DMS153 treated with DMSO at 0.1 percent for 48 hours (cell line): ENCODE data around the gene HEMK1.

Source experiments
- DNase-seq: peaks from one replicate; lab custom pipeline; 2025; ENCODE audit not compliant: unreplicated experiment; lab: John Stamatoyannopoulos, UW

Gene HEMK1

GRCh38 chr3:50572801-50573371 is 3.6 kb downstream of the HEMK1 start:
- no peak for DNase-seq

- no peak for DNase-seq
These were observed 4.5 kb downstream of the HEMK1 start for GRCh38 chr3:50573566-50574443.

GRCh38 chr3:50574444-50574831 is 5.1 kb downstream of the HEMK1 start:
- DNase-seq: no peak

GRCh38 chr3:50575372-50575771 is 6.0 kb downstream of the HEMK1 start:
- DNase-seq: no peak

GRCh38 chr3:50577348-50577747 is 8.0 kb downstream of the HEMK1 start:
- DNase-seq: no peak

DNA sequence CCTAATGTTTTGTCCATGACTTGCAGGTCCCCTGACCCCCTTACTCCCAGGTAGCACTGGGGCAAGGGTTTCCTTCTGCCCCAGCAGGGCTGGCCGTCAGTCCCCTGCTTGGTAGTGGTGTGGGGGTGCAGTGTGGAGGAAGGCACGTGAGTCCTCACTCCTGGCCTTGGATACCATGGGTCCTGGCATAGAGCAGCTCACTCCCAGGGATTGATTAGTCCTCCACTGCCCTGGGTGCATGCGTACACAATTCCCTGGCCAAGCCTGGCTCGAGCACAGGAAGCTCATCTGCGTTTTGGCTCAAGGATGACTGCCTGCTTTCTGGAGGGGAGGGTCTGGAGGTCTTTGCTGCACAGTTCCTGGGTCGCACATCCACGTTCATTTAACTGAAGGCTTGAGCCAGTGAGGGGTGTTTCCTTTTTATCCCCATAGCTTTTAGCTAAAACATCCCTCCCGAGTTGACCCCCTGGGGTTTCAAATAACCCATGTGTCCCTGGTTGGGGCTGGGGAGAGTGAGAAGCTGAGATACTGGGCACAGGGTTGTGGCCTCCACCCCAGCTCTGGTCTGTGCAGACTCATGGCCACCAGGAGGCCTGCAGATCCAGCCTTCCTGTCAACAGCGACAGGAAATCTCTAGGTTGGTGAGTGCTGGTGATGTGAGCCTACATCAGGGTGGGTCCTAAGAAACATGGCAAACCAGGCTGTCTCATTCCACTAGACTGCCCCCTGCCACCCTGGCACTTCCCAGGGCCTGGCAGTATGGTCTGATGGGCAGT is 11.5 kb downstream of the HEMK1 start:
- DNase-seq: no peak

DNA sequence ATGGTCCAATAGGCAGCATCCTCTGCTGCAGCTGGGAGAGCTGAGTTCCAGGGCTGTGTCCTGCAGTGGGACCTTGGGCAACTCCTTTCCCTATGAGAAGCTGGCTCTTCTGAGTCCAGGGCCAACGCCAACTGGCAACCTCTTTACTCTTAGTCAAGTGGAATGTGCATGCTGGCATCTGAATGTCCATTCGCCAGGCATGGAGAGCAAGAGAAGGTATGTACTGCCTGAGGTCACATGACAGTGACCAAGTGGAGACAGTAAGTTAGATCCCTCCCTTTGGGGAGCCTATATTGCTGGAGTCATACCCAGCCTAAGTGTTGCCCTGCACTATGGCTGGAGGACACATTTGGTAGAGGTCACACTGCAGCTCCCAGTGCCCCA is 12.1 kb downstream of the HEMK1 start:
- no peak for DNase-seq

GRCh38 chr3:50582083-50582482 is 12.8 kb downstream of the HEMK1 start:
- no peak for DNase-seq

DNA sequence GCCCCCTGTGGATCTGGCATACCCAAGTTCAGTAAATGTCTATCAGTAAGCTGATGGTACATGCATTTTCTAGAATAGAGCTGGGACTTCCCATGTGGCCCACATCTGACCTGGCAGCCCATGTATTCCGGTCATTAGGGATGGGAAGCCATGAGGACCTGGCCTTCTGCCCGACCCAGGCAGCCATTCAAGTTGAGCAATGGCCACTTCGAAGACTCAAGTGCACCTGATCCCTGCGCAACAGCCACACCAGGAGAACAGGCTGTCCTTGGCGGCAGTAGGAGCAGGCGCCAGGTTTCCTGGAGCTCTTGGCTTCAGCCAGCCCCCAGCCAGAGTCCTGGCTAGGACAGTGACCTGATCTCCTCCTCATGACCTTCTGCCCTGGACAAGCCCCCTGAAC is 14.6 kb downstream of the HEMK1 start:
- no peak for DNase-seq

GRCh38 chr3:50584391-50584790 is 15.1 kb downstream of the HEMK1 start:
- no peak for DNase-seq

DNA sequence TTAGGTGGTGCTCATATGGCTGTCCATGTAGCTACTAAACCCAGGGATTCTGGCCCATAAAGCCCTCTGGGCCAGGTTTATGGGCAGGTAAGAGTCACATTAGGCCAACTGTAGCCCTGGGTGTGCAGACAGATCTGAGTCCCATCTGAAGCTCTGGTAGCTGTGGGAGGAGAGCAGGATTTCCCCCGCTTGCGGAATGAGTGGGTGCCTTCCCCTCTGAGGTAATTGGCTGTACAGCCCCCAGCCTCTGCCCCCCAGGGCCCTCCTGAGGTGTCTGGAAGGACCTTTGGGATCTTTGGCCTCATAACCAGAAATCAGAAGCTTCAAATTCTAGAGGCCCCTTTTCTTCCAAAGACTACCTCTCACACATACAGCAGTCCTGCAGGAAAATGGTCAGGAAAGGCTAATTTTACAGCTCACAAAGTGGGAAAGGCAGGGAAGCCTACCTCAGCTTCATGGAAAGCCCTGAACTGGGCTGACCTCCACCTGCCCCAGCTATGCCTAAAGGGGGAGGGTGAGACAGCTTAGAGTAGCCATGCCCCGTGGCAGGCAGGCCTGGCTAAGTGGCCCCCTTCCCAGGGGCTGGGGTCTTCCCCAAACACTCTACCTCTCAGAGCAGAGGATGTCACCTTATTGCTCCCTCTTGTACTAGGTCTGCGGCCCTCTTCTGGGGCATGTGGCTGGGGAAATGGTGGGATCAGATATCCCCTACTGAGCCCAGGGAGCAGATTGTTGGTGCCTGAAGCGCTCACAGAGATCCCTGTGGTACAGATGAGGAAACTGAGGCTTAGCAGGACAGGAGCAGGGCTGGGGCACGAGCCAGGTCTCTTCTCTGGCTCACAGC is 16.8 kb downstream of the HEMK1 start:
- no peak for DNase-seq

GRCh38 chr3:50586763-50587070 is 17.4 kb downstream of the HEMK1 start:
- no peak for DNase-seq

DNA sequence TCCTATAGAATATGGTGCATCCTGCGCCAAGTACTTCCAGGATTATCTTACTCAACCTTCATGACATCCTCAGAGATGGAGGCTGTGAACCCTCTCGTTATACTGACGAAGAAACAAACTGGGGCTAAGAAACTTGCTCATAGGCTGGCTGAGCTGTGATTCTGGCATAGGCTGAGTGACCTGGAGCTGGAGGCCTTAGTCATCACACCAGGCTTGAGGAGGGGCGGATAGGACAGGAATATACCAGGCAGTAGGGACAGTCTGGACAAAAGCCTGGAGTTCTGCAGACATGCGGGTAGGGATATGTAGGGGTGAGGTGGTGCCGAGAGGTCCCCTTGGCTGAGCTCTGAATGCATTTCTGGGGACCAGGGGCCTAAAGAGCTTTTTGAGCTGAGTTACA is 18.1 kb downstream of the HEMK1 start:
- no peak for DNase-seq

DNA sequence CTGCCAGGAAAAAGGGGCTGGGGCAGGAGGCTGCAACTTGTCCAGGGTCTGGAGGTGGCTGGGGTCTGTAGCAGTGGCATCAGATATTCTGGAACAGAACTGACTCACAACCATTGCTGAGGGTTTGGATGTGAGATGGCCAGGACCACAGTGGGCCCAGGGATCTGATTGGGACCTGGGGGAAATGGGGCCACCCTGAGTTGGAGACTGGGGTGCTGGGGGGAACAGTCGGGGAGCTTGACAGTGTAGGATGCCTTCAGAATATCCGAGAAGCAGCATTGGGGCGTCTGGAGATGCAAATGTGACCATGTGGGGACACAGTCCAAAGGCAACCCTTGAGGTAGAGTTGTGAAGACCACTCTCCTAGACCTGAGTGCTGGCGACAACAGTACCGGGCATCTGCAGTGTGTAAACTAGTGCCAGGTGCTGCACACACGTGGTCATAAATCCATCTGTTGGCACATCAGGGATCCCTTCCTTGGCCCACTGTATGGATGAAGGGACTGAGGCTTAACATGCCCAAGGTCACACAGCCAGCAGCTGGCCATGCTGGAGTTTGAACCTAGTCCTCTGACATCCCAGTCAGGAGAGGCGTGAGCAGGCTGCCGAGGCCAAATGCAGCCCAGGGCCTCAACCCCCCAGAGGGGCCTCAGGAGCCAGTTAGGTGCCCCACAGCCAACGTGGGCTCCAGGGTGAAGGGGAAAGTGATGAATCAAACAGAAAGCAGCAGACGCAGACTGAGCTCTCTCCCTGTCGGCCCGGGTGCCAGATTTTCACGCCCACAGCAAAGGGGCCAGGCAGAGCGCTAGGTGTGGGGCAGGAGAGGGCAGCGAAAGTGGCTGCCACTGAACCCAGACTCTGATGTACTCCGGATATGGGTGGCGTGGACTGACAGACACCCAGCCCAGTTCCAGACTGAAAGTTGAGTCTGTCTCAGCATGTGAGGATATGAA is 18.8 kb downstream of the HEMK1 start:
- DNase-seq: no peak

DNA sequence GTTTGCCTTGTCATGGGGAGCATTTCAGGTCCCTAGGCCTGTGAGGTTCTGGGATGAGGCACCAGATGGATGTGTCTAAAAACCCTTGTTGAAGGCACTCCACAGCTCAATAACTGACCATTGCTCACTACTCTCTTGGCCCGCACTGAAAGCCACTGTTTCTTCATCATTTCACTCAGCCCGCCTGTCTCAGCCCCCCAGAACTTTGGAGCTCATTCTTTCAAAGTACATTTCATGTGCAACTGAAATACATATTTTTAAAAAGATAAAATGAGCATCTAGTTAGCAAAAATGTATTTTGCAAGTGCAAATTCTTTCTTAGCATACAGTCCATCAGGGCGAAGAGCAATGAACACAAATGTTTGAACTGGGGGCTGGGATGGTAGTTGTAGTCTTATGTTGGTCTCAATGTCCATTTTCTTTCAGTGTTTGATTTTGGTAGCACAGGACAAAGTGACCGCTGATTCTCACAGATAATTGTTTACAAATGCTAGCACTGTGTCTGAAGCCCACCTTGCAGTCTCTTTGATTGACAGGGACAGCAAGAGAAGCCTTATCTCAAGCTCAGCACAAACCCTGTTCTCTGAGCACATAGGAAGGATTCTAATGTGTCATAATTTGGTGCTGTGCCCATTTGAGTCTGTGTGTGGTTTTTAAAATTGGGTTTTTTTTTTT is 19.6 kb downstream of the HEMK1 start:
- no peak for DNase-seq

GRCh38 chr3:50591196-50591741 is 21.9 kb downstream of the HEMK1 start:
- DNase-seq: no peak

GRCh38 chr3:50592568-50592967 is 23.2 kb downstream of the HEMK1 start:
- DNase-seq: no peak

DNA sequence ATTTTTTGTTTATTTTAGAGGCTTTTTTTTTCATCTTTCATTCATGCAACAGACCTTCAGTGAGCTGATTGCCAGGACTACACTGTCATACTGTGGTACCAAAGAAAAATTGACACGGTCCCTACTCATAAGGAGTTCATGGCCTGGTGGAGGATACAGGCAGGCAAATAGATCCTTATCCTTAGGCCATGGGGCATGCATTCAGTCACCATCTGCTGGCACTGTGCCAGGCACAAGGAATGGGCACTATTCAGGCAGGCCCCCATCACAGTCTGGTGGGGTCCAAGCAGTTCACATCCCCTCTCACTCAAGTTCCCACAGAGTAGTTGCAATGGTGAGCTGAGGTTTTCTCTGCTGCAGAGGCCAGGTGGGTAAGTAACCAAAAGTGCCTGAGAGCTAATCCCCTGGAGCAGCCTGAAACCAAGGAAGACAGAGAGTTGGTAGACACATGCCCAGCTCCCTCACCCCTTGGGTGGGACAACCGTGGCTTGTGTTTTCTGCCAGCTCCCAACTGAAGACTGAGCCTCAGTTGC is 25.0 kb downstream of the HEMK1 start:
- no peak for DNase-seq

DNA sequence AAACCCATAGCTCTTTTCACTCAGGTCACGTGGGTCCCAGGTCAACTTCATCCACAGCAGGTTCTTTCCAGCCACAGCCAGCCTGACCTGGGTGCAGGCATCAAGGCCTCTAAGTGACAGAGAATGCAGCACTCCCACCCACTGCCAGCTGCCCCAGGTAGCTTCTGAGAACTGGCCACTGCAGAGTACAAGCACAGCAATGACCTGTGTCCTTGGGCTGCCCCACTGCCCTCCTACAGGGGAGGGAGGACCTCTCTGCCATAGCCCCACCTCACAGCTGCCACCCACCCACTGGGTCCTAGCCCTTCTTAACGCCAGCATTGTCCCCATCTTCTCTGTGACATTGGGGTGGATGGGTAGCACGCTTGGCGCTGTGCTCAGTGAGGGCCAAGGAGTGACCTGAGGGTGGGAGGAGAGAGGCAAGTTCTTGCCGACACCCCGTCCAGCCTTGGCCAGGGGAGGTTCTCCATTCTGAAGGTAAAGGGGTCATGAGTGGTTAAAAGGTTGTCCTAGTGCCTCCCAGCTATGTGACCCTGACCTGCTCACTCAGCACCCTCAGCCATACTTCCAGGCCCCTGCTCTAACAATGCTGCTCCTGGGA is 29.9 kb downstream of the HEMK1 start:
- DNase-seq: no peak
